ENCODE measurements around the gene MYH15. TPM values are rescaled to one million over a fixed set of nuclear protein-coding genes. Genes with fewer than 3 reads are reported as not detected.

The MYH15 gene
- total RNA-seq, 2 experiments from 2014 or later, result 0.09 to 0.58 TPM

GRCh38 chr3:108412121-108412750, 98.2 kb downstream of the MYH15 start:
- no peak overlapping the region for H3K27ac Mint-ChIP-seq
- ChIA-PET CTCF (no interaction called here), POLR2A (no interaction called here)
- H3K9me3 Mint-ChIP-seq (ENCODE audit: low read depth), result no peaks in the 10 kb centered on the region
- no peak overlapping the region for H3K4me3 Mint-ChIP-seq
- ATAC-seq (no peak), DNase-seq (no peak)
- H3K27me3 Mint-ChIP-seq, result peaks cover 7% of the 10 kb centered on the region
- H3K4me1 Mint-ChIP-seq, result peaks cover 16% of the 10 kb centered on the region
- no peaks in the 10 kb centered on the region for H3K36me3 Mint-ChIP-seq (ENCODE audit: low read depth)
- intact Hi-C loops (cut with DNase I, micrococcal nuclease), result no loop called here

GRCh38 chr3:108410531-108410984, 99.8 kb downstream of the MYH15 start:
- H3K4me1 Mint-ChIP-seq, result peaks cover 11% of the 10 kb centered on the region
- no peak overlapping the region for H3K4me3 Mint-ChIP-seq
- H3K9me3 Mint-ChIP-seq (ENCODE audit: low read depth), result no peaks in the 10 kb centered on the region
- no peak overlapping the region for H3K27ac Mint-ChIP-seq
- intact Hi-C loops (cut with DNase I, micrococcal nuclease), result no loop called here
- peaks cover 7% of the 10 kb centered on the region for H3K27me3 Mint-ChIP-seq
- H3K36me3 Mint-ChIP-seq (ENCODE audit: low read depth), result no peaks in the 10 kb centered on the region
- POLR2A ChIA-PET, result interaction anchor here (0.6 kb wide), 1 partner anchor 68 kb away, joined by 7 read pairs; no protein-coding TSS in a partner anchor
- DNase-seq (no peak), ATAC-seq (no peak)
- CTCF ChIA-PET, result interaction anchor here (0.5 to 1.6 kb wide), 6 partner anchors 10 to 601 kb away, joined by 3 to 5 read pairs (median 4); no protein-coding TSS in a partner anchor

GRCh38 chr3:108409800-108410178, 100.6 kb downstream of the MYH15 start:
- Mint-ChIP-seq H3K4me3 (no peak overlapping the region), H3K4me1 (peaks cover 10% of the 10 kb centered on the region), H3K36me3 (ENCODE audit: low read depth) (no peaks in the 10 kb centered on the region), H3K27ac (no peak overlapping the region), H3K27me3 (peaks cover 7% of the 10 kb centered on the region), H3K9me3 (ENCODE audit: low read depth) (no peaks in the 10 kb centered on the region)
- ATAC-seq (no peak), DNase-seq (no peak)
- ChIA-PET POLR2A (no interaction called here), CTCF (interaction anchor here (1.1 to 1.6 kb wide), 2 partner anchors 10 to 70 kb away, joined by 5 read pairs; no protein-coding TSS in a partner anchor)
- intact Hi-C loops (cut with DNase I, micrococcal nuclease), result loop anchor here in 1 of 2 experiments (5.0 kb wide), 4 partner anchors 68 to 732 kb away; no protein-coding TSS in a partner anchor

- ATAC-seq, result no peak
- no peak for DNase-seq
- Mint-ChIP-seq H3K9me3 (ENCODE audit: low read depth) (no peaks in the 10 kb centered on the region), H3K27ac (no peak overlapping the region), H3K27me3 (peaks cover 7% of the 10 kb centered on the region), H3K4me1 (peaks cover 10% of the 10 kb centered on the region), H3K4me3 (no peak overlapping the region), H3K36me3 (ENCODE audit: low read depth) (no peaks in the 10 kb centered on the region)
- CTCF ChIA-PET, result interaction anchor here (0.9 to 1.6 kb wide), 3 partner anchors 11 to 144 kb away, joined by 3 to 5 read pairs (median 4); no protein-coding TSS in a partner anchor
- intact Hi-C loops (cut with DNase I, micrococcal nuclease), result loop anchor here in 1 of 2 experiments (5.0 kb wide), 4 partner anchors 68 to 732 kb away; no protein-coding TSS in a partner anchor
- POLR2A ChIA-PET, result interaction anchor here (0.6 kb wide), 1 partner anchor 404 kb away, joined by 5 read pairs; no protein-coding TSS in a partner anchor
Observed at GRCh38 chr3:108408883-108409799, 101.3 kb downstream of the MYH15 start.

GRCh38 chr3:108407886-108408285, 102.5 kb downstream of the MYH15 start:
- intact Hi-C loops (cut with DNase I, micrococcal nuclease), result loop anchor here (2.0 to 5.0 kb wide), 7 partner anchors 69 to 731 kb away; partner anchors contain the start of gene IFT57 (in 1 of the 2)
- peaks cover 4% of the 10 kb centered on the region for H3K27me3 Mint-ChIP-seq

GRCh38 chr3:108406661-108407206, 103.7 kb downstream of the MYH15 start:
- Mint-ChIP-seq H3K4me1 (peaks cover 10% of the 10 kb centered on the region), H3K27me3 (no peaks in the 10 kb centered on the region), H3K36me3 (ENCODE audit: low read depth) (no peaks in the 10 kb centered on the region), H3K4me3 (no peak overlapping the region), H3K27ac (no peak overlapping the region), H3K9me3 (ENCODE audit: low read depth) (no peaks in the 10 kb centered on the region)
- CTCF ChIA-PET, result interaction anchor here (0.7 to 2.2 kb wide), 10 partner anchors 18 to 480 kb away, joined by 3 to 8 read pairs (median 4); no protein-coding TSS in a partner anchor
- POLR2A ChIA-PET, result no interaction called here
- intact Hi-C loops (cut with DNase I, micrococcal nuclease), result loop anchor here (1.0 to 5.0 kb wide), 10 partner anchors 71 to 1170 kb away; partner anchors contain the start of gene IFT57 (in 2 of the 2)
- DNase-seq (peak; percentile 35), ATAC-seq (peak; percentile 96)

More at GRCh38 chr3:108407886-108408285, 102.5 kb downstream of the MYH15 start:
- Mint-ChIP-seq H3K9me3 (ENCODE audit: low read depth) (no peaks in the 10 kb centered on the region), H3K36me3 (ENCODE audit: low read depth) (no peaks in the 10 kb centered on the region), H3K4me3 (no peak overlapping the region), H3K4me1 (peaks cover 10% of the 10 kb centered on the region), H3K27ac (no peak overlapping the region)
- no peak for ATAC-seq
- CTCF ChIA-PET, result interaction anchor here (0.6 to 1.3 kb wide), 7 partner anchors 19 to 256 kb away, joined by 3 to 6 read pairs (median 3); no protein-coding TSS in a partner anchor
- POLR2A ChIA-PET, result no interaction called here
- no peak for DNase-seq

- peaks cover 10% of the 10 kb centered on the region for H3K4me1 Mint-ChIP-seq
- POLR2A ChIA-PET, result no interaction called here
- DNase-seq (no peak), ATAC-seq (no peak)
- H3K27me3 Mint-ChIP-seq, result no peaks in the 10 kb centered on the region
- intact Hi-C loops (cut with DNase I, micrococcal nuclease), result loop anchor here (1.0 to 5.0 kb wide), 10 partner anchors 71 to 1170 kb away; partner anchors contain the start of gene IFT57 (in 2 of the 2)
- H3K27ac Mint-ChIP-seq, result no peak overlapping the region
- H3K9me3 Mint-ChIP-seq (ENCODE audit: low read depth), result no peaks in the 10 kb centered on the region
- no peak overlapping the region for H3K4me3 Mint-ChIP-seq
- CTCF ChIA-PET, result interaction anchor here (1.0 to 2.2 kb wide), 17 partner anchors 8 to 654 kb away, joined by 3 to 14 read pairs (median 5); no protein-coding TSS in a partner anchor
- H3K36me3 Mint-ChIP-seq (ENCODE audit: low read depth), result no peaks in the 10 kb centered on the region
Observed at GRCh38 chr3:108406063-108406660, 104.2 kb downstream of the MYH15 start.

GRCh38 chr3:108404368-108404767, 106.0 kb downstream of the MYH15 start:
- H3K36me3 Mint-ChIP-seq (ENCODE audit: low read depth), result no peaks in the 10 kb centered on the region
- no peak overlapping the region for H3K4me3 Mint-ChIP-seq
- POLR2A ChIA-PET, result no interaction called here
- CTCF ChIA-PET, result interaction anchor here (0.5 to 2.2 kb wide), 9 partner anchors 9 to 466 kb away, joined by 3 to 14 read pairs (median 4); no protein-coding TSS in a partner anchor
- no peaks in the 10 kb centered on the region for H3K27me3 Mint-ChIP-seq
- H3K4me1 Mint-ChIP-seq, result peaks cover 10% of the 10 kb centered on the region
- ATAC-seq, result no peak
- H3K9me3 Mint-ChIP-seq (ENCODE audit: low read depth), result peaks cover 1% of the 10 kb centered on the region
- intact Hi-C loops (cut with DNase I, micrococcal nuclease), result no loop called here
- no peak overlapping the region for H3K27ac Mint-ChIP-seq
- no peak for DNase-seq

- DNase-seq, result no peak
- Mint-ChIP-seq H3K9me3 (ENCODE audit: low read depth) (peaks cover 1% of the 10 kb centered on the region), H3K4me3 (no peak overlapping the region), H3K27ac (no peak overlapping the region), H3K27me3 (no peaks in the 10 kb centered on the region), H3K4me1 (peaks cover 10% of the 10 kb centered on the region), H3K36me3 (ENCODE audit: low read depth) (no peaks in the 10 kb centered on the region)
- intact Hi-C loops (cut with DNase I, micrococcal nuclease), result no loop called here
- ATAC-seq, result no peak
- CTCF ChIA-PET, result interaction anchor here (0.5 to 2.2 kb wide), 9 partner anchors 8 to 476 kb away, joined by 3 to 12 read pairs (median 4); no protein-coding TSS in a partner anchor
- POLR2A ChIA-PET, result no interaction called here
Observed at GRCh38 chr3:108403686-108404345, 106.6 kb downstream of the MYH15 start.

GRCh38 chr3:108403198-108403597, 107.2 kb downstream of the MYH15 start:
- CTCF ChIA-PET, result interaction anchor here (0.6 to 1.5 kb wide), 4 partner anchors 18 to 475 kb away, joined by 3 to 7 read pairs (median 5); no protein-coding TSS in a partner anchor
- Mint-ChIP-seq H3K9me3 (ENCODE audit: low read depth) (peaks cover 1% of the 10 kb centered on the region), H3K27ac (no peak overlapping the region), H3K4me3 (no peak overlapping the region), H3K36me3 (ENCODE audit: low read depth) (no peaks in the 10 kb centered on the region), H3K4me1 (peaks cover 10% of the 10 kb centered on the region), H3K27me3 (no peaks in the 10 kb centered on the region)
- DNase-seq (no peak), ATAC-seq (no peak)
- intact Hi-C loops (cut with DNase I, micrococcal nuclease), result no loop called here
- POLR2A ChIA-PET, result no interaction called here
